Frontal cortex (tissue), 1 donor: Measurements from ENCODE around the gene BRS3. TPM values are rescaled to one million over a fixed set of nuclear protein-coding genes. Genes with fewer than 3 reads are reported as not detected.

Experiments
- total RNA-seq: library from RNA; depleted of rRNA; stranded (reverse); fragments of >200 nt; gene quantifications from one replicate; pipeline ENCODE4 v1.2.3, GENCODE V29; 2014

BRS3 gene
- total RNA-seq, 1 donor from 2014 or later = 1.6 TPM

Other genes with a start within 250 kb of the BRS3 start
- 1.2 TPM for gene MAP7D3, start 236.5 kb upstream of the BRS3 start, total RNA-seq
- not detected for gene ADGRG4, start 187.0 kb upstream of the BRS3 start, total RNA-seq
- 68.5 TPM for gene HTATSF1, start 9.6 kb downstream of the BRS3 start, total RNA-seq
- not detected for gene VGLL1, start 44.3 kb downstream of the BRS3 start, total RNA-seq
- gene CD40LG, start 160.2 kb downstream of the BRS3 start, total RNA-seq = not detected